Mesendoderm (in vitro differentiated cells): ENCODE data around the gene TECTA.

Source experiments
- DNase-seq: peaks from one replicate; pipeline ENCODE4 v3.0.0; 2013
- H2AK5ac ChIP-seq: 2 replicates; pipeline ENCODE4 v1.6.1; 2013; ENCODE audit warnings: low read length, inconsistent platforms
- H2BK120ac ChIP-seq: 2 replicates; pipeline ENCODE4 v1.6.1; 2013; ENCODE audit warnings: low read depth, mild to moderate bottlenecking, low read length, moderate library complexity, mixed read lengths
- H2BK15ac ChIP-seq: replicated peaks from 2 replicates; pipeline ENCODE4 v1.6.1; 2013; ENCODE audit warnings: low read depth, mild to moderate bottlenecking, moderate library complexity
- H2BK5ac ChIP-seq: 2 replicates; pipeline ENCODE4 v1.6.1; 2013; ENCODE audit warnings: low read length, inconsistent platforms
- H3K18ac ChIP-seq: 2 replicates; pipeline ENCODE4 v1.6.1; 2013; ENCODE audit warnings: mild to moderate bottlenecking, low read length, mixed read lengths
- H3K23ac ChIP-seq: one replicate; pipeline ENCODE4 v1.6.1; 2013; ENCODE audit warnings: low read length
- H3K27ac ChIP-seq: 2 replicates; pipeline ENCODE4 v1.5.1; 2013; ENCODE audit warnings: low read depth, mild to moderate bottlenecking, inconsistent platforms, low read length, moderate library complexity
- H3K27me3 ChIP-seq: 2 replicates; pipeline ENCODE4 v1.6.1; 2013; ENCODE audit warnings: low read length, control low read depth, mild to moderate bottlenecking, inconsistent platforms; ENCODE audit not compliant: insufficient read depth, poor library complexity
- H3K36me3 ChIP-seq: 2 replicates; pipeline ENCODE4 v1.6.1; 2013; ENCODE audit warnings: low read length, inconsistent platforms; ENCODE audit not compliant: control insufficient read depth, insufficient read depth
- H3K4ac ChIP-seq: one replicate; pipeline ENCODE4 v1.6.1; 2013; ENCODE audit warnings: low read depth, mild to moderate bottlenecking, low read length, moderate library complexity
- H3K4me1 ChIP-seq: 2 replicates; pipeline ENCODE4 v1.6.1; 2013; ENCODE audit warnings: low read depth, low read length, inconsistent platforms; ENCODE audit not compliant: control insufficient read depth
- H3K4me2 ChIP-seq: 2 replicates; pipeline ENCODE4 v1.6.1; 2013; ENCODE audit warnings: low read length
- H3K4me3 ChIP-seq: 2 replicates; pipeline ENCODE4 v1.5.1; 2013; ENCODE audit warnings: mild to moderate bottlenecking, low read length
- H3K56ac ChIP-seq: one replicate; pipeline ENCODE4 v1.6.1; 2013; ENCODE audit warnings: low read length
- H3K79me1 ChIP-seq: 2 replicates; pipeline ENCODE4 v1.6.1; 2013; ENCODE audit warnings: low read length, inconsistent platforms
- H3K79me2 ChIP-seq: 2 replicates; pipeline ENCODE4 v1.6.1; 2013; ENCODE audit warnings: mild to moderate bottlenecking, low read length; ENCODE audit not compliant: control insufficient read depth, insufficient read depth
- H3K9ac ChIP-seq: 2 replicates; pipeline ENCODE4 v1.6.1; 2013; ENCODE audit warnings: low read length, inconsistent platforms
- H4K5ac ChIP-seq: one replicate; pipeline ENCODE4 v1.6.1; 2013; ENCODE audit warnings: low read length
- H4K8ac ChIP-seq: one replicate; pipeline ENCODE4 v1.6.1; 2013; ENCODE audit warnings: low read depth, mild to moderate bottlenecking, control low read depth, low read length, moderate library complexity
- WGBS: extraction: QIAGEN DNeasy Blood & Tissue Kit; methylation state at CpG from one replicate; pipeline ENCODE4 v1.1.7; 2013; ENCODE audit warnings: low lambda C conversion rate, missing lambda C conversion rate; ENCODE audit not compliant: insufficient coverage; ENCODE audit errors: extremely low coverage; 5-methylcytosine and 5-hydroxymethylcytosine counted together

TECTA gene

GRCh38 chr11:121059605-121060004, 41.4 kb upstream of the TECTA start:
- Histone ChIP-seq H3K4me1 (no peaks in the 10 kb centered on the region), H3K23ac (no peak overlapping the region), H3K4ac (no peak overlapping the region), H2BK5ac (no peak overlapping the region), H2BK15ac (no peak overlapping the region), H2BK120ac (no peak overlapping the region), H3K4me3 (no peak overlapping the region), H3K18ac (no peak overlapping the region), H3K79me1 (no peaks in the 10 kb centered on the region), H4K8ac (no peak overlapping the region), H3K56ac (no peak overlapping the region), H3K27ac (no peak overlapping the region), H4K5ac (no peak overlapping the region), H2AK5ac (no peak overlapping the region), H3K36me3 (peaks cover 2% of the 10 kb centered on the region), H3K4me2 (no peak overlapping the region), H3K79me2 (no peaks in the 10 kb centered on the region), H3K27me3 (no peaks in the 10 kb centered on the region), H3K9ac (no peak overlapping the region)
- 100% methylated on average over 1 of the region's 3 CpGs for WGBS
- no peak for DNase-seq

DNA sequence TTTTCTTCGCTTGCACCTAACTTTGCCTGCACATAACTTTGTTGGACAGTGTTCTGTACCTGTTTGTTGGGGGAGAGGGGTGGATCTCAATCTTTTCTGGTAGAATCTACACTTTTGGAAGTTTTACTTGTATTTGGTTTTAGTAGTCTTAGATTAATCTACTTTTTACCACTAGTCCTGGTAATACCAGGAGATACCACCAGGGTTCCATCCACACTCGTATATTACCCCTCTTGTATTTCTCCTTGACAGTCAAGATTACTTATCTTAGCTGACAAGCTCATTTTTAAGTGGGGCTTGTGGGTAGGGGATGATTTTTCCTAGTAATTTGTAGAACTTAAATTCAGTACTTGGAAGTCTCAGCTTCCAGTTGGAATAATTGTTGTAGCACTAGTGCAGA, 37.3 kb upstream of the TECTA start:
- Histone ChIP-seq H3K4ac (no peak overlapping the region), H3K4me2 (no peak overlapping the region), H3K9ac (no peak overlapping the region), H4K5ac (no peak overlapping the region), H3K79me1 (no peaks in the 10 kb centered on the region), H3K4me3 (no peak overlapping the region), H3K27me3 (no peaks in the 10 kb centered on the region), H2BK5ac (no peak overlapping the region), H2AK5ac (no peak overlapping the region), H3K4me1 (no peaks in the 10 kb centered on the region), H4K8ac (no peak overlapping the region), H3K18ac (no peak overlapping the region), H3K36me3 (no peaks in the 10 kb centered on the region), H3K27ac (no peak overlapping the region), H3K56ac (no peak overlapping the region), H2BK15ac (no peak overlapping the region), H2BK120ac (no peak overlapping the region), H3K23ac (no peak overlapping the region), H3K79me2 (no peaks in the 10 kb centered on the region)
- whole genome bisulfite sequencing: no CpG with 5 or more reads among the region's 2 CpGs
- DNase-seq: peak; percentile 45

DNA sequence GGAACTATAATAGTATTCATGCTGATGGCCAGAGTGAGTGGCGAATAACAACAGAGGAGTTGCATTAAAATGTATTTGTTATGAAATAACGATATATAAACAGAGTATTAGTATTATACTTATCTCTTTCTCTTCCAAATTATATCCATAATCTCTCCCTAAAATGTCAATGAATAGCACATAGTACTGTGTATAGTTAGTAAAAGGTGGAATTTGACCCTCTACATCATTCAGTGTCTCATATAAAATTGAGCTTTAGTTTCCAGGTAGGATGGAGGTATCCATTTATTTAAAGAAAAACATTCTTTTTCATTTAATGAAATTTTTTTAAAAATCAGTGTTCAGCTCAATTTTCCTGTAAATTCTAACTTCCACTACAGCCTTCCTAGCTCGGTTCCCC, 34.4 kb upstream of the TECTA start:
- H3K23ac ChIP-seq: no peak overlapping the region
- H3K4me3 ChIP-seq: no peak overlapping the region
- no peak overlapping the region for H2BK120ac ChIP-seq
- no peaks in the 10 kb centered on the region for H3K79me1 ChIP-seq
- no peaks in the 10 kb centered on the region for H3K4me1 ChIP-seq
- H2BK15ac ChIP-seq: no peak overlapping the region
- H4K8ac ChIP-seq: no peak overlapping the region
- H3K36me3 ChIP-seq: no peaks in the 10 kb centered on the region
- H3K4ac ChIP-seq: no peak overlapping the region
- no peak overlapping the region for H2BK5ac ChIP-seq
- no peak overlapping the region for H3K4me2 ChIP-seq
- no peaks in the 10 kb centered on the region for H3K27me3 ChIP-seq
- H3K56ac ChIP-seq: no peak overlapping the region
- no peak overlapping the region for H4K5ac ChIP-seq
- no peak overlapping the region for H3K18ac ChIP-seq
- no peak overlapping the region for H3K27ac ChIP-seq
- H3K79me2 ChIP-seq: no peaks in the 10 kb centered on the region
- no peak overlapping the region for H3K9ac ChIP-seq
- no peak for DNase-seq
- H2AK5ac ChIP-seq: no peak overlapping the region
- WGBS: no CpG with 5 or more reads among the region's 3 CpGs

GRCh38 chr11:121067026-121067425, 34.0 kb upstream of the TECTA start:
- no CpG with 5 or more reads among the region's 3 CpGs for WGBS
- no peak overlapping the region for H3K56ac ChIP-seq
- DNase-seq: no peak
- H4K8ac ChIP-seq: no peak overlapping the region
- H3K23ac ChIP-seq: no peak overlapping the region
- no peak overlapping the region for H2BK120ac ChIP-seq
- no peaks in the 10 kb centered on the region for H3K27me3 ChIP-seq
- no peak overlapping the region for H3K27ac ChIP-seq
- no peak overlapping the region for H3K4me2 ChIP-seq
- no peak overlapping the region for H3K4me3 ChIP-seq
- no peak overlapping the region for H3K4ac ChIP-seq
- H2AK5ac ChIP-seq: no peak overlapping the region
- H2BK5ac ChIP-seq: no peak overlapping the region
- H3K9ac ChIP-seq: no peak overlapping the region
- H2BK15ac ChIP-seq: no peak overlapping the region
- H4K5ac ChIP-seq: no peak overlapping the region
- no peaks in the 10 kb centered on the region for H3K79me1 ChIP-seq
- no peaks in the 10 kb centered on the region for H3K36me3 ChIP-seq
- H3K18ac ChIP-seq: no peak overlapping the region
- no peaks in the 10 kb centered on the region for H3K79me2 ChIP-seq
- no peaks in the 10 kb centered on the region for H3K4me1 ChIP-seq

- no CpG with 5 or more reads among the region's 2 CpGs for WGBS
- no peak overlapping the region for H3K9ac ChIP-seq
- H4K5ac ChIP-seq: no peak overlapping the region
- no peak overlapping the region for H3K23ac ChIP-seq
- no peaks in the 10 kb centered on the region for H3K79me2 ChIP-seq
- no peak overlapping the region for H4K8ac ChIP-seq
- H3K27ac ChIP-seq: no peak overlapping the region
- no peak overlapping the region for H3K18ac ChIP-seq
- H3K56ac ChIP-seq: no peak overlapping the region
- H2BK5ac ChIP-seq: no peak overlapping the region
- H3K79me1 ChIP-seq: no peaks in the 10 kb centered on the region
- H2AK5ac ChIP-seq: no peak overlapping the region
- no peak overlapping the region for H3K4me3 ChIP-seq
- no peak overlapping the region for H3K4ac ChIP-seq
- no peak overlapping the region for H3K4me2 ChIP-seq
- no peaks in the 10 kb centered on the region for H3K4me1 ChIP-seq
- no peak for DNase-seq
- H2BK15ac ChIP-seq: no peak overlapping the region
- no peak overlapping the region for H2BK120ac ChIP-seq
- H3K36me3 ChIP-seq: no peaks in the 10 kb centered on the region
- H3K27me3 ChIP-seq: no peaks in the 10 kb centered on the region
Measured at GRCh38 chr11:121067453-121067852, 33.6 kb upstream of the TECTA start.

DNA sequence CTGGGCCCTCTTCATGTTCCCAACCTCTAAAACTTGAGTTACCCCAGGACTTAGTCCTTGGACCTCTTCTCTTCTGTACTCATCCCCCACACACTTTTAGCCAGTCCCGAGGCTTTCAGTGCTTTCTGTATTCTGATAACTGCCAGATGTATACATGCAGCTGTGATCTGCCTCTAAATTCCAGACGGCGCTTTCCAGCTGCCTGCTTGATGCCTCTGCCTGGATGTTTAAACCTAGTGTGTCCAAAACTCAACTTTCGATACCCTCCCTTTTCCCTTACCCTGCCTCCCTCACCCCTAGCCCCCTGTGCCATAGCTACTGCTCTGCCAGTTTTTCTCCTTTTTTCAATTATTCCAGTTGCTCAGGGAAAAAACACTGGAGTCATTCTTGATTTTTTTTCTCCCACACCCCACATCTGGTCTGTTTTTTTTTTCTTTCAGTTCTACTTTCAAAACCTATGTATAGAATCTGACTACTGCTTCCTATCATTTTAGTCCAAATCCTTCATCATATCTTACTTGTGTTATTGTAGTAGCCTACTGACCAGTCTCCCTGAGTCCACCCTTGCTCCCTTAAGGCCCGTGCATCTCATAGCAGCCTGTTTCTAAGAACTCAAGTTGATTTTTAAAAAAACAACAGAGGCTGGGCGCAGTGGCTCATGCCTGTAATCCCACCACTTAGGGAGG, 32.9 kb upstream of the TECTA start:
- Histone ChIP-seq H3K56ac (no peak overlapping the region), H3K4me1 (no peaks in the 10 kb centered on the region), H2BK5ac (no peak overlapping the region), H3K4me2 (no peak overlapping the region), H3K18ac (no peak overlapping the region), H2AK5ac (no peak overlapping the region), H3K79me1 (no peaks in the 10 kb centered on the region), H3K27ac (no peak overlapping the region), H4K5ac (no peak overlapping the region), H3K4ac (no peak overlapping the region), H3K27me3 (no peaks in the 10 kb centered on the region), H2BK15ac (no peak overlapping the region), H2BK120ac (no peak overlapping the region), H3K79me2 (no peaks in the 10 kb centered on the region), H3K9ac (no peak overlapping the region), H3K36me3 (no peaks in the 10 kb centered on the region), H3K4me3 (no peak overlapping the region), H4K8ac (no peak overlapping the region), H3K23ac (no peak overlapping the region)
- WGBS: no CpG with 5 or more reads among the region's 6 CpGs
- DNase-seq: no peak
